SK-N-SH treated with all-trans-retinoic acid at 6 μM for 48 hours (cell line): ENCODE data around the gene EXOC4.

Source experiments
- ATAC-seq: fragments of 200-7000 bp; cut with Tn5 transposase; 3 replicates; pipeline ENCODE4 v1.9.1; 2020; ENCODE audit warnings: mild to moderate bottlenecking, moderate library complexity
- ARNTL ChIP-seq: fragments of 450-650 bp; formaldehyde crosslinking; IDR thresholded peaks from 2 replicates; pipeline ENCODE4 v1.5.0; 2020; ENCODE audit warnings: low read depth, mild to moderate bottlenecking, moderate library complexity, borderline replicate concordance
- BACH2 ChIP-seq: fragments of 250-450 bp; sonication (Bioruptor Pico); IDR thresholded peaks from 2 replicates; pipeline ENCODE4 v1.9.0; 2021; ENCODE audit warnings: mild to moderate bottlenecking, borderline replicate concordance
- CSDC2 ChIP-seq: fragments of 250-450 bp; sonication (Bioruptor Pico); IDR thresholded peaks from 2 replicates; pipeline ENCODE4 v1.5.0; 2020; ENCODE audit warnings: mild to moderate bottlenecking, moderate library complexity
- ESRRG ChIP-seq: fragments of 250-450 bp; sonication (Bioruptor Pico); IDR thresholded peaks from 2 replicates; pipeline ENCODE4 v1.6.1; 2021; ENCODE audit warnings: mild to moderate bottlenecking
- GLIS3 ChIP-seq: fragments of 250-450 bp; sonication (Bioruptor Pico); IDR thresholded peaks from 2 replicates; pipeline ENCODE4 v1.5.0; 2020; ENCODE audit warnings: mild to moderate bottlenecking, moderate library complexity
- ISL1 ChIP-seq: fragments of 250-450 bp; sonication (Bioruptor Pico); IDR thresholded peaks from 2 replicates; pipeline ENCODE4 v2.1.2; 2022; ENCODE audit warnings: mild to moderate bottlenecking, moderate library complexity
- POU6F1 ChIP-seq: fragments of 250-450 bp; sonication (Bioruptor Pico); IDR thresholded peaks from 2 replicates; pipeline ENCODE4 v1.8.0; 2021; ENCODE audit warnings: low read depth, mild to moderate bottlenecking, moderate library complexity, borderline replicate concordance
- RARB ChIP-seq: fragments of 250-450 bp; sonication (Bioruptor Pico); IDR thresholded peaks from 2 replicates; pipeline ENCODE4 v1.8.0; 2021; ENCODE audit warnings: mild to moderate bottlenecking, moderate library complexity
- SNAI2 ChIP-seq: fragments of 250-450 bp; sonication (Bioruptor Pico); IDR thresholded peaks from 2 replicates; pipeline ENCODE4 v1.5.0; 2020; ENCODE audit warnings: mild to moderate bottlenecking, moderate library complexity
- TCF4 ChIP-seq: fragments of 250-450 bp; sonication (Bioruptor Pico); IDR thresholded peaks from 2 replicates; pipeline ENCODE4 v1.8.0; 2021; ENCODE audit warnings: mild to moderate bottlenecking, moderate library complexity, borderline replicate concordance
- TOX ChIP-seq: fragments of 250-450 bp; sonication (Bioruptor Pico); IDR thresholded peaks from 2 replicates; pipeline ENCODE4 v1.8.0; 2021; ENCODE audit warnings: mild to moderate bottlenecking, moderate library complexity, borderline replicate concordance
- ZC3H10 ChIP-seq: fragments of 250-450 bp; sonication (Bioruptor Pico); IDR thresholded peaks from 2 replicates; pipeline ENCODE4 v1.5.1; 2021; ENCODE audit warnings: mild to moderate bottlenecking, moderate library complexity
- ZFP3 ChIP-seq: fragments of 250-450 bp; sonication (Bioruptor Pico); IDR thresholded peaks from 2 replicates; pipeline ENCODE4 v1.5.0; 2020; ENCODE audit warnings: mild to moderate bottlenecking, moderate library complexity
- ZFP30 ChIP-seq: fragments of 450-650 bp; formaldehyde crosslinking; IDR thresholded peaks from 2 replicates; pipeline ENCODE4 v1.5.0; 2022; ENCODE audit warnings: mild to moderate bottlenecking, moderate library complexity
- ZNF565 ChIP-seq: fragments of 450-650 bp; formaldehyde crosslinking; conservative IDR thresholded peaks from 2 replicates; pipeline ENCODE4 v1.5.0; 2020; ENCODE audit warnings: low read depth, mild to moderate bottlenecking, moderate library complexity
- ZNF70 ChIP-seq: fragments of 450-650 bp; formaldehyde crosslinking; IDR thresholded peaks from 2 replicates; pipeline ENCODE4 v1.5.0; 2020; ENCODE audit warnings: mild to moderate bottlenecking, moderate library complexity
- ZNF8 ChIP-seq: fragments of 450-650 bp; formaldehyde crosslinking; IDR thresholded peaks from 2 replicates; pipeline ENCODE4 v1.5.0; 2020; ENCODE audit warnings: mild to moderate bottlenecking, moderate library complexity
- TF ChIP-seq, protein P1 (sequence below): fragments of 250-450 bp; sonication (Bioruptor Pico); IDR thresholded peaks from 2 replicates; pipeline ENCODE4 v1.5.0; 2020; ENCODE audit warnings: mild to moderate bottlenecking, moderate library complexity
- TF ChIP-seq, protein P2 (sequence below): fragments of 250-450 bp; sonication (Bioruptor Pico); IDR thresholded peaks from 2 replicates; pipeline ENCODE4 v1.8.0; 2020; ENCODE audit warnings: mild to moderate bottlenecking, moderate library complexity, borderline replicate concordance
- TF ChIP-seq, protein P3 (sequence below): fragments of 250-450 bp; sonication (Bioruptor Pico); IDR thresholded peaks from 2 replicates; pipeline ENCODE4 v1.5.1; 2021; ENCODE audit warnings: mild to moderate bottlenecking, moderate library complexity
- TF ChIP-seq, protein P4 (sequence below): fragments of 250-450 bp; sonication (Bioruptor Pico); IDR thresholded peaks from 2 replicates; pipeline ENCODE4 v1.5.1; 2020; ENCODE audit warnings: low read depth, mild to moderate bottlenecking, moderate library complexity

The EXOC4 gene

GRCh38 chr7:133936074-133936473 is 683.2 kb downstream of the EXOC4 start:
- no peak for TF ChIP-seq ESRRG (CRISPR knock-in tag)
- TF ChIP-seq BACH2 (CRISPR knock-in tag): no peak
- TF ChIP-seq POU6F1: no peak
- TF ChIP-seq, protein P1, sequence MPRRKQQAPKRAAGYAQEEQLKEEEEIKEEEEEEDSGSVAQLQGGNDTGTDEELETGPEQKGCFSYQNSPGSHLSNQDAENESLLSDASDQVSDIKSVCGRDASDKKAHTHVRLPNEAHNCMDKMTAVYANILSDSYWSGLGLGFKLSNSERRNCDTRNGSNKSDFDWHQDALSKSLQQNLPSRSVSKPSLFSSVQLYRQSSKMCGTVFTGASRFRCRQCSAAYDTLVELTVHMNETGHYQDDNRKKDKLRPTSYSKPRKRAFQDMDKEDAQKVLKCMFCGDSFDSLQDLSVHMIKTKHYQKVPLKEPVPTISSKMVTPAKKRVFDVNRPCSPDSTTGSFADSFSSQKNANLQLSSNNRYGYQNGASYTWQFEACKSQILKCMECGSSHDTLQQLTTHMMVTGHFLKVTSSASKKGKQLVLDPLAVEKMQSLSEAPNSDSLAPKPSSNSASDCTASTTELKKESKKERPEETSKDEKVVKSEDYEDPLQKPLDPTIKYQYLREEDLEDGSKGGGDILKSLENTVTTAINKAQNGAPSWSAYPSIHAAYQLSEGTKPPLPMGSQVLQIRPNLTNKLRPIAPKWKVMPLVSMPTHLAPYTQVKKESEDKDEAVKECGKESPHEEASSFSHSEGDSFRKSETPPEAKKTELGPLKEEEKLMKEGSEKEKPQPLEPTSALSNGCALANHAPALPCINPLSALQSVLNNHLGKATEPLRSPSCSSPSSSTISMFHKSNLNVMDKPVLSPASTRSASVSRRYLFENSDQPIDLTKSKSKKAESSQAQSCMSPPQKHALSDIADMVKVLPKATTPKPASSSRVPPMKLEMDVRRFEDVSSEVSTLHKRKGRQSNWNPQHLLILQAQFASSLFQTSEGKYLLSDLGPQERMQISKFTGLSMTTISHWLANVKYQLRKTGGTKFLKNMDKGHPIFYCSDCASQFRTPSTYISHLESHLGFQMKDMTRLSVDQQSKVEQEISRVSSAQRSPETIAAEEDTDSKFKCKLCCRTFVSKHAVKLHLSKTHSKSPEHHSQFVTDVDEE (CRISPR knock-in tag): no peak
- no peak for TF ChIP-seq CSDC2 (CRISPR knock-in tag)
- no peak for TF ChIP-seq TOX (CRISPR knock-in tag)
- no peak for TF ChIP-seq TCF4
- TF ChIP-seq ZNF70 (CRISPR knock-in tag): no peak
- no peak for TF ChIP-seq ZFP30 (CRISPR knock-in tag)
- TF ChIP-seq, protein P2, sequence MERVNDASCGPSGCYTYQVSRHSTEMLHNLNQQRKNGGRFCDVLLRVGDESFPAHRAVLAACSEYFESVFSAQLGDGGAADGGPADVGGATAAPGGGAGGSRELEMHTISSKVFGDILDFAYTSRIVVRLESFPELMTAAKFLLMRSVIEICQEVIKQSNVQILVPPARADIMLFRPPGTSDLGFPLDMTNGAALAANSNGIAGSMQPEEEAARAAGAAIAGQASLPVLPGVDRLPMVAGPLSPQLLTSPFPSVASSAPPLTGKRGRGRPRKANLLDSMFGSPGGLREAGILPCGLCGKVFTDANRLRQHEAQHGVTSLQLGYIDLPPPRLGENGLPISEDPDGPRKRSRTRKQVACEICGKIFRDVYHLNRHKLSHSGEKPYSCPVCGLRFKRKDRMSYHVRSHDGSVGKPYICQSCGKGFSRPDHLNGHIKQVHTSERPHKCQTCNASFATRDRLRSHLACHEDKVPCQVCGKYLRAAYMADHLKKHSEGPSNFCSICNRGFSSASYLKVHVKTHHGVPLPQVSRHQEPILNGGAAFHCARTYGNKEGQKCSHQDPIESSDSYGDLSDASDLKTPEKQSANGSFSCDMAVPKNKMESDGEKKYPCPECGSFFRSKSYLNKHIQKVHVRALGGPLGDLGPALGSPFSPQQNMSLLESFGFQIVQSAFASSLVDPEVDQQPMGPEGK (CRISPR knock-in tag): no peak
- TF ChIP-seq ZNF8 (CRISPR knock-in tag): no peak
- TF ChIP-seq, protein P3, sequence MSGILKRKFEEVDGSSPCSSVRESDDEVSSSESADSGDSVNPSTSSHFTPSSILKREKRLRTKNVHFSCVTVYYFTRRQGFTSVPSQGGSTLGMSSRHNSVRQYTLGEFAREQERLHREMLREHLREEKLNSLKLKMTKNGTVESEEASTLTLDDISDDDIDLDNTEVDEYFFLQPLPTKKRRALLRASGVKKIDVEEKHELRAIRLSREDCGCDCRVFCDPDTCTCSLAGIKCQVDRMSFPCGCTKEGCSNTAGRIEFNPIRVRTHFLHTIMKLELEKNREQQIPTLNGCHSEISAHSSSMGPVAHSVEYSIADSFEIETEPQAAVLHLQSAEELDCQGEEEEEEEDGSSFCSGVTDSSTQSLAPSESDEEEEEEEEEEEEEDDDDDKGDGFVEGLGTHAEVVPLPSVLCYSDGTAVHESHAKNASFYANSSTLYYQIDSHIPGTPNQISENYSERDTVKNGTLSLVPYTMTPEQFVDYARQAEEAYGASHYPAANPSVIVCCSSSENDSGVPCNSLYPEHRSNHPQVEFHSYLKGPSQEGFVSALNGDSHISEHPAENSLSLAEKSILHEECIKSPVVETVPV (CRISPR knock-in tag): no peak
- TF ChIP-seq SNAI2 (CRISPR knock-in tag): no peak
- no peak for TF ChIP-seq ISL1 (CRISPR knock-in tag)
- ATAC-seq: no peak

DNA sequence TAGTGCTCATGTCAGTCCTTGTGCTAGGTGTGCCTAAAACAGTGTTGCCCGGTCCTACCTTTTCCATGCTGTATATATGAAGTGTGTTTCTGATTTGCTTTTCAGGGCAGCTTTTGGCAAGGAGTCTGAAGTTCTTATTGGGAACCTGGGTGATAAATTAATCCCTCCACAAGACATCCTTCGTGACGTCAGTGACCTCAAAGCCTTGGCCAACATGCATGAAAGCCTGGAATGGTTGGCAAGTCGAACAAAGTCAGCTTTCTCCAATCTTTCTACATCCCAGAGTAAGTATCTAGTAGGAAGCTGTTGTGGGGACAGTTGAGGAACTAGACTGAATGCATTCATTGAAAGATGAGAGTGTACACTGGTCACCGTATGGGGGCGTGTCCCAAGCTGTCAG is 684.9 kb downstream of the EXOC4 start:
- ATAC-seq: no peak
- TF ChIP-seq, protein P1 (CRISPR knock-in tag): no peak
- no peak for TF ChIP-seq ZFP3 (CRISPR knock-in tag)
- TF ChIP-seq, protein P4, sequence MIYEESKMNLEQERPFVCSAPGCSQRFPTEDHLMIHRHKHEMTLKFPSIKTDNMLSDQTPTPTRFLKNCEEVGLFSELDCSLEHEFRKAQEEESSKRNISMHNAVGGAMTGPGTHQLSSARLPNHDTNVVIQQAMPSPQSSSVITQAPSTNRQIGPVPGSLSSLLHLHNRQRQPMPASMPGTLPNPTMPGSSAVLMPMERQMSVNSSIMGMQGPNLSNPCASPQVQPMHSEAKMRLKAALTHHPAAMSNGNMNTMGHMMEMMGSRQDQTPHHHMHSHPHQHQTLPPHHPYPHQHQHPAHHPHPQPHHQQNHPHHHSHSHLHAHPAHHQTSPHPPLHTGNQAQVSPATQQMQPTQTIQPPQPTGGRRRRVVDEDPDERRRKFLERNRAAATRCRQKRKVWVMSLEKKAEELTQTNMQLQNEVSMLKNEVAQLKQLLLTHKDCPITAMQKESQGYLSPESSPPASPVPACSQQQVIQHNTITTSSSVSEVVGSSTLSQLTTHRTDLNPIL (CRISPR knock-in tag): no peak
- TF ChIP-seq SNAI2 (CRISPR knock-in tag): no peak
- no peak for TF ChIP-seq RARB (CRISPR knock-in tag)
- no peak for TF ChIP-seq ESRRG (CRISPR knock-in tag)
- no peak for TF ChIP-seq ZNF565 (CRISPR knock-in tag)
- TF ChIP-seq ZNF70 (CRISPR knock-in tag): no peak
- no peak for TF ChIP-seq ZNF8 (CRISPR knock-in tag)
- TF ChIP-seq, all 23 proteins: peak for 0

DNA sequence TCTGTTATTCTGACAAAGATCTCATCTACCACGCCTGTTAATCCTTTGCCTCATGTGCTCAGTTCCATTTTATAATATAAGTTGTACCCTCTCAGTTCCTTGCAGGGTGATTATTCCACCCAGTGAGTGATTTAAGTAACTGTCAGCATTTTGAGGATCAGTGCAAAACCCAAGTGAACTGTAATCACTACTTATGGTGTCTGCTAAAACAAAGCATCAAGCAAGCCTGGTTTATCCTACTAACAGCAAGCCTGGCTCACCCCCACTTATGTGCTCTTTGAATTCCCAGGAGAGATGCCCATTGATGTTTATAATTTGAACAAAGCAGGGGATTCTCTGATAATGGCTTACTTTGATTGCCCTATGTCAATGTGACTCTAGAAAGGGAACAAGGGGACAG is 687.5 kb downstream of the EXOC4 start:
- no peak for ATAC-seq
- TF ChIP-seq TCF4 (no peak), ISL1 (CRISPR knock-in tag) (no peak), ZC3H10 (CRISPR knock-in tag) (no peak), TOX (CRISPR knock-in tag) (no peak), CSDC2 (CRISPR knock-in tag) (no peak), ARNTL (CRISPR knock-in tag) (no peak), ZNF70 (CRISPR knock-in tag) (no peak), SNAI2 (CRISPR knock-in tag) (no peak), GLIS3 (no peak), ZFP30 (CRISPR knock-in tag) (no peak), RARB (CRISPR knock-in tag) (no peak)
- TF ChIP-seq, protein P4 (CRISPR knock-in tag): no peak
- TF ChIP-seq, protein P2 (CRISPR knock-in tag): no peak
